Naive B cell (primary cell): ENCODE results near the gene DIP2C. TPM values are rescaled to one million over a fixed set of nuclear protein-coding genes. Genes with fewer than 3 reads are reported as not detected.
A peak's percentile ranks its signal among the peaks of the same experiment; 100 is the strongest.

Source experiments
- ATAC-seq, 2 donors: fragments of 150-1000 bp; cut with Tn5 transposase; 2 replicates each; pipeline ENCODE4 v1.10.0; 2021; ENCODE audit warnings: low read depth in 2 of 2, mild to moderate bottlenecking in 2 of 2, moderate library complexity in 2 of 2
- DNase-seq: peaks from one replicate; pipeline ENCODE4 v3.0.0; 2022
- H3K27ac Mint-ChIP-seq, 6 donors: one replicate each; pipeline ENCODE4 v1.8.0; 2020 to 2022; ENCODE audit warnings: mild to moderate bottlenecking in 6 of 6, mixed read lengths in 6 of 6, moderate library complexity in 5 of 6, inconsistent platforms in 2 of 6
- H3K27me3 Mint-ChIP-seq, 3 donors: one replicate each; pipeline ENCODE4 v1.8.0; 2021 to 2022; ENCODE audit warnings: mixed read lengths in 3 of 3, mild to moderate bottlenecking in 1 of 3
- H3K36me3 Mint-ChIP-seq, 2 donors: one replicate each; pipeline ENCODE4 v1.8.0; 2020 to 2022; ENCODE audit warnings: mixed read lengths in 2 of 2, inconsistent platforms in 1 of 2, mild to moderate bottlenecking in 1 of 2
- H3K4me1 Mint-ChIP-seq, 3 donors: one replicate each; pipeline ENCODE4 v1.8.0; 2020 to 2022; ENCODE audit warnings: mixed read lengths in 3 of 3, inconsistent platforms in 1 of 3, mild to moderate bottlenecking in 1 of 3, moderate library complexity in 1 of 3
- H3K4me3 Mint-ChIP-seq, 8 donors: one replicate each; pipeline ENCODE4 v1.8.0; 2020 to 2022; ENCODE audit warnings: mild to moderate bottlenecking in 8 of 8, mixed read lengths in 8 of 8, moderate library complexity in 8 of 8, inconsistent platforms in 2 of 8
- H3K9me3 Mint-ChIP-seq, 7 donors: one replicate each; pipeline ENCODE4 v1.8.0; 2020 to 2022; ENCODE audit warnings: mixed read lengths in 7 of 7, mild to moderate bottlenecking in 5 of 7, inconsistent platforms in 2 of 7, moderate library complexity in 1 of 7
- polyA plus RNA-seq, 6 donors: library from polyadenylated mRNA; unstranded; fragments of 300-500 nt; fragmentation: Illumina TruSeq; gene quantifications; one replicate each; pipeline ENCODE4 v1.2.3, GENCODE V29; 2021; ENCODE audit warnings: low read depth in 6 of 6

DIP2C gene
- polyA plus RNA-seq, 6 donors from 2014 or later: 0.36 to 1.7 (median 0.78) TPM; not detected in 1

GRCh38 chr10:571166-571565, 118.3 kb downstream of the DIP2C start:
- Mint-ChIP-seq H3K36me3 (peaks cover 0 to 11% of the 10 kb centered on the region in 2 donors), H3K27ac (no peak overlapping the region), H3K4me1 (no peaks in the 10 kb centered on the region), H3K9me3 (peaks cover 0 to 26% (median 12%) of the 10 kb centered on the region in 7 donors), H3K4me3 (no peak overlapping the region), H3K27me3 (peaks cover 14 to 35% (median 28%) of the 10 kb centered on the region in 3 donors)
- ATAC-seq (no peak), DNase-seq (no peak)

- Mint-ChIP-seq H3K36me3 (peaks cover 0 to 11% of the 10 kb centered on the region in 2 donors), H3K4me3 (no peak overlapping the region), H3K4me1 (no peaks in the 10 kb centered on the region), H3K27ac (no peak overlapping the region), H3K27me3 (peaks cover 14 to 33% (median 24%) of the 10 kb centered on the region in 3 donors), H3K9me3 (peaks cover 0 to 26% (median 12%) of the 10 kb centered on the region in 7 donors)
- ATAC-seq (no peak), DNase-seq (no peak)
Measured at GRCh38 chr10:570628-571163, 118.8 kb downstream of the DIP2C start.

- Mint-ChIP-seq H3K9me3 (peaks cover 0 to 30% (median 15%) of the 10 kb centered on the region in 7 donors), H3K27ac (no peak overlapping the region), H3K27me3 (peaks cover 14 to 33% (median 22%) of the 10 kb centered on the region in 3 donors), H3K4me1 (no peaks in the 10 kb centered on the region), H3K36me3 (peaks cover 0 to 11% of the 10 kb centered on the region in 2 donors), H3K4me3 (no peak overlapping the region)
- no peak for ATAC-seq
- no peak for DNase-seq
Measured at GRCh38 chr10:569961-570627, 119.4 kb downstream of the DIP2C start.

GRCh38 chr10:568848-569247, 120.6 kb downstream of the DIP2C start:
- Mint-ChIP-seq H3K9me3 (peaks cover 7 to 43% (median 27%) of the 10 kb centered on the region in 7 donors), H3K36me3 (peaks cover 0 to 23% of the 10 kb centered on the region in 2 donors), H3K4me1 (no peaks in the 10 kb centered on the region), H3K27me3 (peaks cover 12 to 41% (median 34%) of the 10 kb centered on the region in 3 donors), H3K27ac (no peak overlapping the region), H3K4me3 (no peak overlapping the region)
- ATAC-seq (no peak), DNase-seq (no peak)

GRCh38 chr10:567869-568268, 121.6 kb downstream of the DIP2C start:
- peaks cover 0 to 27% of the 10 kb centered on the region in 2 donors for H3K36me3 Mint-ChIP-seq
- peaks cover 16 to 41% (median 32%) of the 10 kb centered on the region in 3 donors for H3K27me3 Mint-ChIP-seq
- peaks cover 7 to 51% (median 32%) of the 10 kb centered on the region in 7 donors for H3K9me3 Mint-ChIP-seq
- no peak overlapping the region for H3K27ac Mint-ChIP-seq
- ATAC-seq (no peak), DNase-seq (no peak)
- H3K4me3 Mint-ChIP-seq: no peak overlapping the region
- no peaks in the 10 kb centered on the region for H3K4me1 Mint-ChIP-seq

GRCh38 chr10:566241-566885, 123.1 kb downstream of the DIP2C start:
- ATAC-seq (no peak), DNase-seq (no peak)
- Mint-ChIP-seq H3K27ac (peak overlapping the region in 1 of 6 donors; percentile 34), H3K9me3 (peaks cover 7 to 51% (median 31%) of the 10 kb centered on the region in 7 donors), H3K36me3 (peaks cover 0 to 27% of the 10 kb centered on the region in 2 donors), H3K4me1 (no peaks in the 10 kb centered on the region), H3K27me3 (peaks cover 7 to 34% (median 17%) of the 10 kb centered on the region in 3 donors), H3K4me3 (no peak overlapping the region)

- no peak for ATAC-seq
Measured at GRCh38 chr10:565676-566075, 123.8 kb downstream of the DIP2C start.

GRCh38 chr10:565146-565545, 124.3 kb downstream of the DIP2C start:
- H3K4me1 Mint-ChIP-seq: no peaks in the 10 kb centered on the region

More at GRCh38 chr10:565676-566075, 123.8 kb downstream of the DIP2C start:
- H3K9me3 Mint-ChIP-seq: peaks cover 7 to 51% (median 31%) of the 10 kb centered on the region in 7 donors
- peaks cover 0 to 26% of the 10 kb centered on the region in 2 donors for H3K36me3 Mint-ChIP-seq
- no peaks in the 10 kb centered on the region for H3K4me1 Mint-ChIP-seq
- H3K27me3 Mint-ChIP-seq: peaks cover 10 to 36% (median 20%) of the 10 kb centered on the region in 3 donors
- H3K4me3 Mint-ChIP-seq: no peak overlapping the region
- DNase-seq: no peak
- H3K27ac Mint-ChIP-seq: no peak overlapping the region

GRCh38 chr10:563827-564226, 125.6 kb downstream of the DIP2C start:
- Mint-ChIP-seq H3K36me3 (peaks cover 0 to 16% of the 10 kb centered on the region in 2 donors), H3K27ac (no peak overlapping the region), H3K27me3 (peaks cover 10 to 31% (median 22%) of the 10 kb centered on the region in 3 donors), H3K4me1 (no peaks in the 10 kb centered on the region), H3K4me3 (no peak overlapping the region), H3K9me3 (peaks cover 7 to 33% (median 20%) of the 10 kb centered on the region in 7 donors)
- ATAC-seq: no peak
- DNase-seq: no peak

More at GRCh38 chr10:565146-565545, 124.3 kb downstream of the DIP2C start:
- DNase-seq (no peak), ATAC-seq (no peak)
- Mint-ChIP-seq H3K4me3 (no peak overlapping the region), H3K36me3 (peaks cover 0 to 21% of the 10 kb centered on the region in 2 donors), H3K27me3 (peaks cover 10 to 33% (median 22%) of the 10 kb centered on the region in 3 donors), H3K9me3 (peaks cover 7 to 46% (median 26%) of the 10 kb centered on the region in 7 donors), H3K27ac (no peak overlapping the region)

- no peak for DNase-seq
Measured at GRCh38 chr10:562142-562541, 127.3 kb downstream of the DIP2C start.

GRCh38 chr10:561721-562120, 127.7 kb downstream of the DIP2C start:
- no peak for ATAC-seq
- Mint-ChIP-seq H3K36me3 (peaks cover 0 to 16% of the 10 kb centered on the region in 2 donors), H3K27ac (no peak overlapping the region)

More at GRCh38 chr10:562142-562541, 127.3 kb downstream of the DIP2C start:
- H3K27me3 Mint-ChIP-seq: peaks cover 15 to 31% (median 24%) of the 10 kb centered on the region in 3 donors
- peaks cover 7 to 29% (median 20%) of the 10 kb centered on the region in 7 donors for H3K9me3 Mint-ChIP-seq
- H3K4me1 Mint-ChIP-seq: no peaks in the 10 kb centered on the region
- H3K36me3 Mint-ChIP-seq: peaks cover 0 to 16% of the 10 kb centered on the region in 2 donors
- no peak overlapping the region for H3K4me3 Mint-ChIP-seq
- no peak for ATAC-seq
- H3K27ac Mint-ChIP-seq: no peak overlapping the region

GRCh38 chr10:560314-560992, 129.0 kb downstream of the DIP2C start:
- Mint-ChIP-seq H3K36me3 (peaks cover 0 to 16% of the 10 kb centered on the region in 2 donors), H3K4me3 (no peak overlapping the region), H3K4me1 (peaks cover 0 to 5% (median 4%) of the 10 kb centered on the region in 3 donors), H3K27me3 (peaks cover 22 to 42% (median 38%) of the 10 kb centered on the region in 3 donors), H3K9me3 (peaks cover 7 to 25% (median 18%) of the 10 kb centered on the region in 7 donors), H3K27ac (peak overlapping the region in 1 of 6 donors; percentile 57)
- ATAC-seq (no peak), DNase-seq (no peak)

More at GRCh38 chr10:561721-562120, 127.7 kb downstream of the DIP2C start:
- Mint-ChIP-seq H3K27me3 (peaks cover 15 to 32% (median 28%) of the 10 kb centered on the region in 3 donors), H3K9me3 (peaks cover 7 to 27% (median 20%) of the 10 kb centered on the region in 7 donors), H3K4me3 (no peak overlapping the region), H3K4me1 (peaks cover 0 to under 1% (median 0%) of the 10 kb centered on the region in 3 donors)
- DNase-seq: no peak

- Mint-ChIP-seq H3K4me3 (no peak overlapping the region), H3K27me3 (peaks cover 26 to 42% (median 35%) of the 10 kb centered on the region in 3 donors), H3K27ac (no peak overlapping the region), H3K9me3 (peaks cover 7 to 17% (median 14%) of the 10 kb centered on the region in 7 donors), H3K4me1 (peaks cover 0 to 5% (median 4%) of the 10 kb centered on the region in 3 donors), H3K36me3 (peaks cover 0 to 12% of the 10 kb centered on the region in 2 donors)
- DNase-seq (no peak), ATAC-seq (no peak)
Measured at GRCh38 chr10:559767-560047, 129.8 kb downstream of the DIP2C start.
